Liver (tissue), 9 donors: ENCODE measurements around the gene FAM221B. TPM values are rescaled to one million over a fixed set of nuclear protein-coding genes. Genes with fewer than 3 reads are reported as not detected.

Source experiments
- DNase-seq: peaks from one replicate; pipeline ENCODE4 v3.0.0-alpha.2; 2017; ENCODE audit warnings: low spot score
- H3K27ac ChIP-seq, 2 donors: one replicate each; pipeline ENCODE4 v1.7.0; 2013; ENCODE audit warnings: inconsistent platforms in 2 of 2, low read length in 2 of 2, control low read depth in 1 of 2, low read depth in 1 of 2, mild to moderate bottlenecking in 1 of 2
- H3K27me3 ChIP-seq, 4 donors: one replicate each; pipeline versions ENCODE4 v1.6.1 to v1.7.0; 2013; ENCODE audit warnings: low read length in 3 of 4, inconsistent platforms in 1 of 4, mild to moderate bottlenecking in 1 of 4, moderate library complexity in 1 of 4; ENCODE audit not compliant: control insufficient read depth in 4 of 4, insufficient read depth in 4 of 4
- H3K36me3 ChIP-seq, 4 donors: one replicate each; pipeline versions ENCODE4 v1.6.1 to v1.7.0; 2013; ENCODE audit warnings: low read length in 3 of 4, mild to moderate bottlenecking in 3 of 4, low read depth in 1 of 4, moderate library complexity in 1 of 4; ENCODE audit not compliant: control insufficient read depth in 4 of 4, insufficient read depth in 3 of 4
- H3K4me1 ChIP-seq, 4 donors: one replicate each; pipeline versions ENCODE4 v1.6.1 to v1.7.0; 2013; ENCODE audit warnings: low read length in 3 of 4, mild to moderate bottlenecking in 3 of 4, moderate library complexity in 1 of 4; ENCODE audit not compliant: control insufficient read depth in 4 of 4, insufficient read depth in 4 of 4
- H3K4me3 ChIP-seq, 3 donors: one replicate each; pipeline versions ENCODE4 v1.6.1 to v1.7.0; 2013; ENCODE audit warnings: low read length in 3 of 3, control low read depth in 1 of 3, low read depth in 1 of 3, mild to moderate bottlenecking in 1 of 3
- H3K9ac ChIP-seq, 2 donors: one replicate each; pipeline ENCODE4 v1.7.0; 2013; ENCODE audit warnings: low read length in 2 of 2, mild to moderate bottlenecking in 2 of 2, moderate library complexity in 2 of 2, control low read depth in 1 of 2, low read depth in 1 of 2
- H3K9me3 ChIP-seq, 4 donors: one replicate each; pipeline versions ENCODE4 v1.6.1 to v1.7.0; 2013; ENCODE audit warnings: low read length in 3 of 4; ENCODE audit not compliant: control insufficient read depth in 4 of 4
- FOXA1 ChIP-seq: IDR thresholded peaks from 2 replicates; pipeline ENCODE4 v1.6.1; 2016; ENCODE audit warnings: antibody characterized with exemption
- HNF4A ChIP-seq, 2 donors: conservative IDR thresholded peaks; 2 replicates each; pipeline ENCODE4 v1.6.1; 2016; ENCODE audit warnings: antibody characterized with exemption in 2 of 2, mild to moderate bottlenecking in 2 of 2
- HNF4G ChIP-seq: IDR thresholded peaks from 2 replicates; pipeline ENCODE4 v1.6.1; 2016; ENCODE audit warnings: antibody characterized with exemption
- RAD21 ChIP-seq, 2 donors: IDR thresholded peaks; 2 replicates each; pipeline ENCODE4 v1.6.1; 2016; ENCODE audit warnings: antibody characterized with exemption in 2 of 2, mild to moderate bottlenecking in 2 of 2
- RXRA ChIP-seq, 2 donors: IDR thresholded peaks; 2 replicates each; pipeline ENCODE4 v1.6.1; 2017 to 2018; ENCODE audit warnings: antibody characterized with exemption in 2 of 2, mild to moderate bottlenecking in 1 of 2
- SP1 ChIP-seq: IDR thresholded peaks from 2 replicates; pipeline ENCODE4 v1.6.1; 2018; ENCODE audit warnings: antibody characterized with exemption, mild to moderate bottlenecking
- WGBS: extraction: QIAGEN DNeasy Blood & Tissue Kit; methylation state at CpG from one replicate; pipeline ENCODE4 v1.1.7; 2013; 5-methylcytosine and 5-hydroxymethylcytosine counted together
- polyA plus RNA-seq, 2 donors: library from polyadenylated mRNA; stranded (reverse) in 1 of 2; unstranded in 1 of 2; fragments of 200-250 nt in 1 of 2; fragments of >200 nt in 1 of 2; fragmentation: Nextera tagmentation in 1 of 2; extraction: Ambion mirVana in 1 of 2; gene quantifications; one replicate each; pipeline versions ENCODE4 v1.2.1 to v1.2.3, GENCODE V29; 2013 to 2015
- total RNA-seq, 2 donors: library from RNA; depleted of rRNA; stranded (reverse); fragments of >200 nt; gene quantifications; one replicate each; pipeline ENCODE4 v1.2.3, GENCODE V29; 2014
- TF ChIP-seq, protein P1 (sequence below): IDR thresholded peaks from 2 replicates; pipeline ENCODE4 v1.6.1; 2016; ENCODE audit warnings: antibody characterized with exemption, mild to moderate bottlenecking
- TF ChIP-seq, protein P2 (sequence below): IDR thresholded peaks from 2 replicates; pipeline ENCODE4 v1.6.1; 2016; ENCODE audit warnings: antibody characterized with exemption
- TF ChIP-seq, protein P3 (sequence below): fragments of 150-350 bp; IDR thresholded peaks from 2 replicates; pipeline ENCODE4 v1.5.1; 2017; ENCODE audit warnings: improper control_type of control experiment, low read depth, low read length; ENCODE audit not compliant: missing input control
- donor health status: healthy.
- donor health status: healthy.
- donor health status: healthy.
- donor health status: healthy.
- donor health status: healthy.

Gene FAM221B
- total and polyA plus RNA-seq, 4 donors, result 0.35 TPM; not detected in 3

DNA sequence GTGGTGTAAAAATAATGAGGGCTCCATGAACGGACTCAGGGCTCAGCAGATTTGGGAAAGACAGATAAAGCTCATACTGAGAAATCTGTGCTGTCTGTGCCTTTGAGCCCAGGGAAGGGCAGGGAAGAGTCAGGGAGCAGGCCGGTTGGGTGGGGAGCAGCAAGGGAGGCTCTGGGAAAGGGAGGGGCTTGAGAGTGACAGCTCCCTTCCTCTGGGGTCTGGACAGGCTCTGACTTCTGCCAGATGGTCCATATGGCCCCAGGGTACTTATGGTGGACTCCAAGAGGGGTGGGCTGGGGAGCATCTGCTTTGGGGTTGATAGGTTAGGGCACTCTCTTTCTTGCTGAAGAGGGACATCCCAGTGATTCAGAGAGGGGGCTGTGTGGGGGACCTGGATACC lies 35.1 kb downstream of the FAM221B start (continued):
- TF ChIP-seq, protein P1, sequence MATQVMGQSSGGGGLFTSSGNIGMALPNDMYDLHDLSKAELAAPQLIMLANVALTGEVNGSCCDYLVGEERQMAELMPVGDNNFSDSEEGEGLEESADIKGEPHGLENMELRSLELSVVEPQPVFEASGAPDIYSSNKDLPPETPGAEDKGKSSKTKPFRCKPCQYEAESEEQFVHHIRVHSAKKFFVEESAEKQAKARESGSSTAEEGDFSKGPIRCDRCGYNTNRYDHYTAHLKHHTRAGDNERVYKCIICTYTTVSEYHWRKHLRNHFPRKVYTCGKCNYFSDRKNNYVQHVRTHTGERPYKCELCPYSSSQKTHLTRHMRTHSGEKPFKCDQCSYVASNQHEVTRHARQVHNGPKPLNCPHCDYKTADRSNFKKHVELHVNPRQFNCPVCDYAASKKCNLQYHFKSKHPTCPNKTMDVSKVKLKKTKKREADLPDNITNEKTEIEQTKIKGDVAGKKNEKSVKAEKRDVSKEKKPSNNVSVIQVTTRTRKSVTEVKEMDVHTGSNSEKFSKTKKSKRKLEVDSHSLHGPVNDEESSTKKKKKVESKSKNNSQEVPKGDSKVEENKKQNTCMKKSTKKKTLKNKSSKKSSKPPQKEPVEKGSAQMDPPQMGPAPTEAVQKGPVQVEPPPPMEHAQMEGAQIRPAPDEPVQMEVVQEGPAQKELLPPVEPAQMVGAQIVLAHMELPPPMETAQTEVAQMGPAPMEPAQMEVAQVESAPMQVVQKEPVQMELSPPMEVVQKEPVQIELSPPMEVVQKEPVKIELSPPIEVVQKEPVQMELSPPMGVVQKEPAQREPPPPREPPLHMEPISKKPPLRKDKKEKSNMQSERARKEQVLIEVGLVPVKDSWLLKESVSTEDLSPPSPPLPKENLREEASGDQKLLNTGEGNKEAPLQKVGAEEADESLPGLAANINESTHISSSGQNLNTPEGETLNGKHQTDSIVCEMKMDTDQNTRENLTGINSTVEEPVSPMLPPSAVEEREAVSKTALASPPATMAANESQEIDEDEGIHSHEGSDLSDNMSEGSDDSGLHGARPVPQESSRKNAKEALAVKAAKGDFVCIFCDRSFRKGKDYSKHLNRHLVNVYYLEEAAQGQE, result no peak

GRCh38 chr9:35792826-35793225 lies 35.7 kb downstream of the FAM221B start:
- H3K9ac ChIP-seq, result no peak overlapping the region
- H3K36me3 ChIP-seq, result no peaks in the 10 kb centered on the region
- H3K27me3 ChIP-seq, result no peaks in the 10 kb centered on the region
- peaks cover 0 to 23% (median 12%) of the 10 kb centered on the region in 4 donors for H3K4me1 ChIP-seq
- DNase-seq, result no peak
- WGBS, result 94% methylated on average over 14 of the region's 14 CpGs
- TF ChIP-seq, protein P1, result no peak
- TF ChIP-seq, protein P2, sequence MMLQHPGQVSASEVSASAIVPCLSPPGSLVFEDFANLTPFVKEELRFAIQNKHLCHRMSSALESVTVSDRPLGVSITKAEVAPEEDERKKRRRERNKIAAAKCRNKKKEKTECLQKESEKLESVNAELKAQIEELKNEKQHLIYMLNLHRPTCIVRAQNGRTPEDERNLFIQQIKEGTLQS, result no peak
- TF ChIP-seq RAD21 (IDR thresholded peaks at IDR 0.05) (no peak), FOXA1 (no peak), HNF4A (conservative IDR thresholded peaks at IDR 0.05) (no peak), HNF4G (no peak), RXRA (IDR thresholded peaks at IDR 0.05) (no peak), SP1 (no peak)
- TF ChIP-seq, protein P3, sequence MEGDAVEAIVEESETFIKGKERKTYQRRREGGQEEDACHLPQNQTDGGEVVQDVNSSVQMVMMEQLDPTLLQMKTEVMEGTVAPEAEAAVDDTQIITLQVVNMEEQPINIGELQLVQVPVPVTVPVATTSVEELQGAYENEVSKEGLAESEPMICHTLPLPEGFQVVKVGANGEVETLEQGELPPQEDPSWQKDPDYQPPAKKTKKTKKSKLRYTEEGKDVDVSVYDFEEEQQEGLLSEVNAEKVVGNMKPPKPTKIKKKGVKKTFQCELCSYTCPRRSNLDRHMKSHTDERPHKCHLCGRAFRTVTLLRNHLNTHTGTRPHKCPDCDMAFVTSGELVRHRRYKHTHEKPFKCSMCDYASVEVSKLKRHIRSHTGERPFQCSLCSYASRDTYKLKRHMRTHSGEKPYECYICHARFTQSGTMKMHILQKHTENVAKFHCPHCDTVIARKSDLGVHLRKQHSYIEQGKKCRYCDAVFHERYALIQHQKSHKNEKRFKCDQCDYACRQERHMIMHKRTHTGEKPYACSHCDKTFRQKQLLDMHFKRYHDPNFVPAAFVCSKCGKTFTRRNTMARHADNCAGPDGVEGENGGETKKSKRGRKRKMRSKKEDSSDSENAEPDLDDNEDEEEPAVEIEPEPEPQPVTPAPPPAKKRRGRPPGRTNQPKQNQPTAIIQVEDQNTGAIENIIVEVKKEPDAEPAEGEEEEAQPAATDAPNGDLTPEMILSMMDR, result no peak
- H3K9me3 ChIP-seq, result no peaks in the 10 kb centered on the region
- H3K27ac ChIP-seq, result no peak overlapping the region
- H3K4me3 ChIP-seq, result no peak overlapping the region
